Endodermal cell (in vitro differentiated cells): Measurements from ENCODE around the gene MTA3. TPM values are rescaled to one million over a fixed set of nuclear protein-coding genes. Genes with fewer than 3 reads are reported as not detected.

ENCODE experiments used
- DNase-seq: peaks from one replicate; pipeline ENCODE4 v3.0.0-alpha.2; 2017
- H3K27ac ChIP-seq: 2 replicates; pipeline ENCODE4 v1.5.1; 2013; ENCODE audit warnings: mild to moderate bottlenecking, low read depth, low read length, moderate library complexity
- H3K27me3 ChIP-seq: 2 replicates; pipeline ENCODE4 v1.6.1; 2013; ENCODE audit warnings: mild to moderate bottlenecking, low read length, moderate library complexity; ENCODE audit not compliant: insufficient read depth, control insufficient read depth, poor library complexity, severe bottlenecking
- H3K36me3 ChIP-seq: 2 replicates; pipeline ENCODE4 v1.7.0; 2013; ENCODE audit warnings: mild to moderate bottlenecking, low read length, moderate library complexity; ENCODE audit not compliant: control insufficient read depth, insufficient read depth
- H3K4me1 ChIP-seq: one replicate; pipeline ENCODE4 v1.7.0; 2013; ENCODE audit warnings: low read length; ENCODE audit not compliant: control insufficient read depth, insufficient read depth
- H3K4me3 ChIP-seq: 2 replicates; pipeline ENCODE4 v1.5.1; 2013; ENCODE audit warnings: mild to moderate bottlenecking, low read length, moderate library complexity
- H3K9ac ChIP-seq: 2 replicates; pipeline ENCODE4 v1.6.1; 2013; ENCODE audit warnings: mild to moderate bottlenecking, low read length, moderate library complexity; ENCODE audit not compliant: poor library complexity, severe bottlenecking; ENCODE audit errors: extremely low read depth
- H3K9me3 ChIP-seq: 2 replicates; pipeline ENCODE4 v1.6.1; 2013; ENCODE audit warnings: mild to moderate bottlenecking, low read length, moderate library complexity; ENCODE audit not compliant: control insufficient read depth
- H3K27ac Mint-ChIP-seq: 2 replicates; pipeline ENCODE4 v1.8.0; 2020; ENCODE audit warnings: mixed read lengths
- H3K27me3 Mint-ChIP-seq: 2 replicates; pipeline ENCODE4 v1.8.0; 2021; ENCODE audit warnings: mild to moderate bottlenecking, mixed read lengths; ENCODE audit not compliant: insufficient read depth
- H3K36me3 Mint-ChIP-seq: 2 replicates; pipeline ENCODE4 v1.8.0; 2020; ENCODE audit warnings: low read depth, mixed read lengths
- H3K4me1 Mint-ChIP-seq: 2 replicates; pipeline ENCODE4 v1.8.0; 2020; ENCODE audit warnings: mixed read lengths
- H3K4me3 Mint-ChIP-seq: 2 replicates; pipeline ENCODE4 v1.8.0; 2020; ENCODE audit warnings: mild to moderate bottlenecking, moderate library complexity, mixed read lengths
- H3K9me3 Mint-ChIP-seq: 2 replicates; pipeline ENCODE4 v1.8.0; 2020; ENCODE audit warnings: mild to moderate bottlenecking, mixed read lengths
- WGBS, 2 experiments: methylation state at CpG; one replicate each; pipeline versions ENCODE4 v1.1.5 to v1.1.7; 2013; ENCODE audit warnings: missing lambda C conversion rate in 2 of 2, mixed read lengths in 1 of 2; ENCODE audit not compliant: insufficient coverage in 1 of 2, insufficient read length in 1 of 2; 5-methylcytosine and 5-hydroxymethylcytosine counted together
- total RNA-seq, 2 donors: library from RNA; stranded (reverse); fragmentation: NEBNext Ultra II Directional in 1 of 2; extraction: Animal tissue kit (Norgen Biotek cat#: 25700) in 1 of 2; gene quantifications; 2 replicates in 1 of 2; 3 replicates in 1 of 2; pipeline ENCODE4 v1.2.1, GENCODE V29; 2021
- TF ChIP-seq, protein P1 (sequence below): fragments of 200-600 bp; sonication (generic); conservative IDR thresholded peaks from 2 replicates; pipeline ENCODE4 v1.5.0; 2021; ENCODE audit warnings: antibody characterized with exemption, mild to moderate bottlenecking

Gene MTA3
- total RNA-seq, 2 donors from 2014 or later: 138 to 154 TPM

DNA sequence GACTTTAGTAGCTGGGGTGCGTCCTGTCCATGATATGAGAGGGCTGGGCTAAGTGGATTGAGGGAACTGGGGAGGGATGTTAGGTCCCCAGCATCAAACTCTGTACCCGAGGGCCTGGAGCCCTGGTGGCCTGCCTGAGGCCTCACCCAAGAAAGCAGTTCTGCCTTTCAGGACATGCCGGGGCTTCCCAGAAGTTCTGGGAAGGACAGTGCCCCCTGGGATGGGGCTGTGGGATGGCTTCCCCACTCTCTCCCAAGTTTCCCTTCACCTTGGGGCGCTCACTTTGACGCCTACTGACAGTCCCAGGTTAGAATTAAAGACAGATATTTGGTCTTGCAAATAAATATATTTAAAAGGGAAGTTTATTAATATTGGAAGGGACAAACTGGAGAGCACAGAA is 193.7 kb downstream of the MTA3 start:
- H3K36me3 Mint-ChIP-seq: peaks cover 18% of the 10 kb centered on the region
- WGBS, 2 experiments: 85 to 93% methylated on average over 2 to 5 of the region's 5 CpGs
- H3K27ac Mint-ChIP-seq: no peak overlapping the region
- H3K4me1 ChIP-seq: no peaks in the 10 kb centered on the region
- H3K27ac ChIP-seq: no peak overlapping the region
- H3K4me3 ChIP-seq: no peak overlapping the region
- H3K9me3 ChIP-seq: no peaks in the 10 kb centered on the region
- no peak overlapping the region for H3K4me3 Mint-ChIP-seq
- H3K9ac ChIP-seq: no peak overlapping the region
- TF ChIP-seq, protein P1, sequence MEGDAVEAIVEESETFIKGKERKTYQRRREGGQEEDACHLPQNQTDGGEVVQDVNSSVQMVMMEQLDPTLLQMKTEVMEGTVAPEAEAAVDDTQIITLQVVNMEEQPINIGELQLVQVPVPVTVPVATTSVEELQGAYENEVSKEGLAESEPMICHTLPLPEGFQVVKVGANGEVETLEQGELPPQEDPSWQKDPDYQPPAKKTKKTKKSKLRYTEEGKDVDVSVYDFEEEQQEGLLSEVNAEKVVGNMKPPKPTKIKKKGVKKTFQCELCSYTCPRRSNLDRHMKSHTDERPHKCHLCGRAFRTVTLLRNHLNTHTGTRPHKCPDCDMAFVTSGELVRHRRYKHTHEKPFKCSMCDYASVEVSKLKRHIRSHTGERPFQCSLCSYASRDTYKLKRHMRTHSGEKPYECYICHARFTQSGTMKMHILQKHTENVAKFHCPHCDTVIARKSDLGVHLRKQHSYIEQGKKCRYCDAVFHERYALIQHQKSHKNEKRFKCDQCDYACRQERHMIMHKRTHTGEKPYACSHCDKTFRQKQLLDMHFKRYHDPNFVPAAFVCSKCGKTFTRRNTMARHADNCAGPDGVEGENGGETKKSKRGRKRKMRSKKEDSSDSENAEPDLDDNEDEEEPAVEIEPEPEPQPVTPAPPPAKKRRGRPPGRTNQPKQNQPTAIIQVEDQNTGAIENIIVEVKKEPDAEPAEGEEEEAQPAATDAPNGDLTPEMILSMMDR: peak; percentile 54
- H3K36me3 ChIP-seq: no peaks in the 10 kb centered on the region
- peak; percentile 52 for DNase-seq
- H3K27me3 Mint-ChIP-seq: no peaks in the 10 kb centered on the region
- H3K4me1 Mint-ChIP-seq: no peaks in the 10 kb centered on the region
- H3K9me3 Mint-ChIP-seq: no peaks in the 10 kb centered on the region
- H3K27me3 ChIP-seq: no peaks in the 10 kb centered on the region

DNA sequence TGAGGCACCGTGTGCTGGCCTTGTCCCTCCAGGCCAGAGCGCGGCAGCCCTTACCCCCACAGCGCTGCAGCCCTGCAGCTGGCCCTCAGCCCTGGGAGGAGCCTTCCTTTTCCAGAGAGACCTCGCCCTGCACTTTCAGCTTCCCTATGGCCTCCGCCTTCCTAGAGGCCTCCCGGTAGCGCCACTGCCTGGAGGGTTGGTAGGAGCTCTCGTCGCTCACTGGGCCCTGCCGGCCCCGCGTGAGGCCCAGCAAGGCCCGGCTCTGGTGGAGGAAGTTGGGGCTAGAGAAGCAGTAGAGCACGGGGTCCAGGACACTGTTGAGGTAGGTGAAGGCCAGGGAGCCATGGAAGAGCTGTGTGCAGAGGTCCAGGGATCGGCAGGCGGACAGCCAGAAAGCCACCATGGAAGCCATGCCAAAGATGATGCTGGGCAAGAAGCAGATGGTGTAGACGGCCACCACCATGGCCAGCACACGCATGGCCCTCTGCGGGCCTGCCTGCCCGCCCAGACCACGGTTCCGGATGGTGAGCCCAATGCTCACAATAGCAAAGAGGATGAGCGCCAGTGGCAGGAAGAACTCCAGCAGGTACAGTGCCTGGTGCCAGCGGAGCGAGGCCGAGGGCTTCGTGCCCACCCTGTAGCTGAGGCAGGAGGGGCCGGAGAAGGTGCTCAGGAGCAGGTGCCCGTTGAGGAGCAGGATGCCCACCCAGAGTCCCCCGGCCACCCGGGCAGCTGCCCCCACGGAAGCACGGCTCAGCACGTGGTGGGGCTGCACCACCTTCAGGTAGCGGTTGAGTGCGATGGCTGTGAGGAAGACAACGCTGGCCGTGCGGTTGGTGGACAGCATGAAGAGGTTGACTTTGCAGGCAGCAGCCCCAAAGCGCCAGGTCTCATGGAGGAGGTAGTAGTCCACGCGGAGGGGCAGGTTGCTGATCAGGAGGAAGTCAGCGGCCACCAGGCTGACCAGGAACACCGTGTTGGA is 194.7 kb downstream of the MTA3 start:
- no peaks in the 10 kb centered on the region for H3K9me3 Mint-ChIP-seq

GRCh38 chr2:42764096-42764495 is 195.7 kb downstream of the MTA3 start, which contains the start of gene OXER1:
Gene OXER1 (minus strand): TSS chr2:42764135. CDS start chr2:42764062, 73 bp downstream.
- Mint-ChIP-seq H3K9me3 (no peaks in the 10 kb centered on the region), H3K36me3 (peaks cover 12% of the 10 kb centered on the region), H3K27ac (peak within 1 kb of the TSS; percentile 55), H3K27me3 (no peaks in the 10 kb centered on the region), H3K4me3 (no peak within 1 kb of the TSS), H3K4me1 (no peaks in the 10 kb centered on the region)
- Histone ChIP-seq H3K36me3 (no peaks in the 10 kb centered on the region), H3K9me3 (no peaks in the 10 kb centered on the region), H3K27me3 (no peaks in the 10 kb centered on the region), H3K4me3 (no peak within 1 kb of the TSS), H3K9ac (no peak within 1 kb of the TSS), H3K4me1 (no peaks in the 10 kb centered on the region), H3K27ac (no peak within 1 kb of the TSS)
- 88 to 90% methylated on average over 2 to 5 of the region's 5 CpGs for WGBS, 2 experiments
- TF ChIP-seq, protein P1: no peak
- peak; percentile 54 for DNase-seq

More for the DNA sequence above, 194.7 kb downstream of the MTA3 start:
- H3K27me3 ChIP-seq: no peaks in the 10 kb centered on the region
- H3K9me3 ChIP-seq: no peaks in the 10 kb centered on the region
- H3K9ac ChIP-seq: no peak overlapping the region
- TF ChIP-seq, protein P1: no peak
- H3K27ac ChIP-seq: no peak overlapping the region
- no peak overlapping the region for H3K4me3 ChIP-seq
- peaks cover 18% of the 10 kb centered on the region for H3K36me3 Mint-ChIP-seq
- DNase-seq: peak; percentile 45
- H3K4me3 Mint-ChIP-seq: no peak overlapping the region
- H3K36me3 ChIP-seq: no peaks in the 10 kb centered on the region
- H3K27me3 Mint-ChIP-seq: no peaks in the 10 kb centered on the region
- H3K27ac Mint-ChIP-seq: peak overlapping the region; percentile 55
- H3K4me1 ChIP-seq: no peaks in the 10 kb centered on the region
- H3K4me1 Mint-ChIP-seq: no peaks in the 10 kb centered on the region
- WGBS, 2 experiments: 96 to 98% methylated on average over 30 to 45 of the region's 45 CpGs
